ENCODE data around the gene EXOSC2.

EXOSC2 gene

DNA sequence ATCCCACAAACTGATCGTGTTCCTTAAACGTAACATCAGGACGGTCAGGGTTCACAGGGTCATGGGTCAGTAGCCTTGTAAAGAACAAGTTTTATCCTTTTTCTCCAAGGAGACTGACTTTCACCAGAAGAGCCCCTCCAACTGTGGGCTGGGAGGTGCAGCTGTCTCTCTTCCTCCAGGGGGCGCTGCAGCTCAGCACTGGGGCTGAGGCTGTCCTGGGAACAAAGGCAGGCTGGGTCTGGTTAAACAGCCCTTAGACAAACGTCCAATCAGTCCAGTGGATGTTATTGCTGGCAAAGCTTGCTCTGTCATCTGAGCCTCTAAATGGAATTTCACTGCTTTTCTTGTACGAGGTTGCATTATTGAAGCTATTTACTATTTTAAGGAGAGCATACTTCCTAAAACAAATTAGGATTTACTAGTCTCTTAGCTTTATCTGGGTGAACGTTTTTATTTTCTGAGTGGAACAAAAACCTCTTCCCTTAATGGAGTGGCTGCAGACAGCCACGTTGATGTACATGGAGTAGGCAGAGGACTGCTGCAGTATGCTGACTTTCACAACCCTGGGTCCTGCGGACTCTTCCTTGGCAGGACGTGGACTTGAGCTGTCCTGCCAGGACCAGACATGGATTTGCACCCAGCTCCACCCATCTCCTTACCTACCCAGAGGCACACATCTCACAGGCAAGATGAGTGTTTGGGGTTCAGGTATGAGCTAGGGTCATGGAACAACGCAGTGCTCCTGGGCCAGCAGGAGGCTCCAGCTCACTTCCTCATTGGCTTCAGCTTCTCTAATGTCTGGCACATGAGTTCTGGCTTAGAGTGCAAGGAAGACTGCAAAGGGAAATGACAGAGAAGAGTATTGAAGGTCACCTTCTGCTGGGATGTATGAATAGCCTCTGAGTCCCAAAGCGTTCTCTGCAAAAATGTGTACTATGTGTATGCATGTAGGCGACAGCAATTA is 7.8 kb downstream of the EXOSC2 start:
- DNase-seq, result peak; percentile 76

DNA sequence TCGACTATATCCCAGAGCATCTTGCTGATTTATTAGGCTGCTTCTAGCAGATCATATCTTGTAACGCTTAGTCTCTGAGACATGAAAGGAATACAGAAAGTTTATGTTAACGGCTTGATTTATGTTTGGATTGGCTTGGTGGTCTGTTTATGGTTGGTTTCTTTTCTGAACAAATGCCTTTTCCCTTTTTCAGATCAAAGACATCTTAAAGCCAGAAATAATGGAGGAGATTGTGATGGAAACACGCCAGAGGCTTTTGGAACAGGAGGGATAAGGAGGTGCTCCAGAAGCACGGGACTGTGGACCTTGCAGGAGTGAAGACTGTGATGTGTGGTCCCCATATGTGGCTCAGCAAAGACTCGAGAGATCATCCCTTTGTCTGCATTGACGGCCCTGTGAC is 9.9 kb downstream of the EXOSC2 start:
- DNase-seq, result no peak

DNA sequence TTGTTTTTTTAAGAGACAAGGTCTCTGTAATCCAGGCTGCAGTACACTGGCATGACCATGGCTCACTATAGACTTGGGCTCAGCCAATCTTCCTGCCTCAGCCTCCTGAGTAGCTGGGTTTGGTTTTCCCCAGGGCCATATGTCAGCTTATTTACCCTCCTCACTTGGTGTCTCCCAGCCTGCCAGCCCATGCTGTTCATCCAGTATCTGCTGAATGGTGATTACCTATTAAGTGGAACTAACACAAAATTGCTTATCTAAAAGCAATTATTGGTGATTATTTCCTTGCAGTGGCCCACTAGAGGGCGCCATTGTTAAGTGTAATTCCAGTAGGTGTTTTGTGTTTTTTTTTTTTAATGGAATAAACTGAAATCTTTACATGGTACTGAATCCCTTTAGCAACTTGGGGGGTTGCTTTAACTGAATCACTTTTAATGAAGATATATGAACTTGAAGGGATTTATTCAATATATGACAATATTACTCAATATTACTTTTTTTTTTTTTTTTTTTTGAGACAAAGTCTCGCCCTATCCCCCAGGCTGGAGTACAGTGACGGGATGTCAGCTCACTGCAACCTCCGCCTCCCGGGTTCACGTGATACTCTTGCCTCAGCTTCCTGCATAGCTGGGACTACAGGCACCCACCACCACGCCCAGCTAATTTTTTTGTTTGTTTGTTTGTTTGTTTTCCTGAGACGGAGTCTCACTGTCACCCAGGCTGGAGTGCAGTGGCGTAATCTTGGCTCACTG is 13.8 kb downstream of the EXOSC2 start:
- DNase-seq, result peak; percentile 73

DNA sequence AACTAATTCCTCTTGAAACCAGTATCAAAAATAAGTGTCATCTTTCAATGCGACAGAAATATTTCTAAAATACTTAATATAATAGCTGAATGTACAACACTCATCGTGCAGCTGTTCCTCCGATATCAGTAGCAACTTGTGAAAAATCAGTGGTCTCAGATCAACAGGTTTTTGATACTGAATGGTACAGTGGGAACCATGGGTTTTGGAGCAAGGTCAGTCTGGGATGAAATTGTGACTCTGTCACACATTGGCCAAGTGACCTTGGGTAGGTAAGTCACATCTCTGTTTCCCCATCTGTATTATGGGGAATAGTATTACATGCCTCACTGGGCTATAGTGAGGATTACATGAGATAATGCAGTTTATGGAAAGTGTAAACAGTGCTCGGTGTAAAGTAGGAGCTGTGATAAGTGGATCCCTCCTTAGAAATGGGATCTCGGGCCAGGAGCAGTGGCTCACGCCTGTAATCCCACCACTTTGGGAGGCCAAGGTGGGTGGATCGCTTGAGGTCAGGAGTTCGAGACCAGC is 17.3 kb downstream of the EXOSC2 start:
- DNase-seq, result no peak

DNA sequence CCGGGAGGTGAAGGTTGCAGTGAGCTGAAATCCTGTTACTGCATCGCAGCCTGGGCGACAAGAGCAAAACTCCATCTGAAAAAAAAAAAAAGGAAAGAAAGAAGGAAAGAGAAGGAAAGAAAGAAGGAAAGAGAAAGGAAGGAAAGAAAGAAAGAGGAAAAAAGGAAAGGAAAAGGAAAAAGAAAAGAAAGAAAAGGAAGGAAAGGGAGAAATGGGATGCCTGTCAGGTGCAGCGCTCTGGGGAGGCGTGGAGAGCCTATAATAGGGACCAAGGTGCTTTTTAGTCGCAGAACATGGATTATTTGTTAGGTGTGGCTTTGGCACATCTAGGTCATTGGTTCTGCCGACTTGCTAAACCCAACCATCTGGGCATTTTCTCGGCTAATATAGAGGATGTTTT is 17.9 kb downstream of the EXOSC2 start:
- DNase-seq, result no peak

DNA sequence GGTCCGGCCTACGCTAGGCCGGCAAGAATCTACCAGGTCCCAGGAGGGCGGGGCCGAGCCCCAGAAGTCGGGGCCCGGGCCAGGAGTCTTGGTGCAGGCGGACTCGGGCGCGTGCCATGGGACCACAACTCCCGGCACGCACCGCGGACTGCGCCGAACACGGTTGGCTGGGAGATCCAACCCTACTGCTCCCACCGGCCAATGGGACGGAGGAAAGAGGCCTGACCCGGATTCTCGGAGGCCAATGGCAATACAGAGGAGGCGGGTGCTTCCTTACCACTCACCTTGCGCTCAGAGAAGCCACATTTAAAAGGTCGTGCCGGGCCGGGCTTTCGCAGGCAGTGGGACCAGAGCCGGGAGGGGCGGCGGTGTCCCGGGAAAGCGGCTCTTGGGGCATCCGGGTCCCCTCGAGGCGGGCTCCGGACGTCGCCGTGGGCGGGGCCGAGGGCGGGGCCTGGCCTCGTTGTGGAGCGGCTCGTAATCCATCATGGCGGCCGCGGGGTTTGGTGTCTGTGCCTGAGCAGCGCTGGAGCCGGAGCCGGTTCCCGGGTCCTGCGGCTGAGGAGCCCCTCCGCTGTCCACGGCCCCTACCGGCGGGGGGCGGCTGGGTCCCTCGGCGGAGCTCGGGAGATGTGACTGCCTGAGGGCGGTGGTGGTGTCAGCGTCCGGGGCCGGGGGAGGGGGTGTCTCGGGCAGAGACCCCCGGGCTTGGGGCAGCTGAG is 19.1 kb downstream of the EXOSC2 start:
- DNase-seq, result peak; percentile 97

DNA sequence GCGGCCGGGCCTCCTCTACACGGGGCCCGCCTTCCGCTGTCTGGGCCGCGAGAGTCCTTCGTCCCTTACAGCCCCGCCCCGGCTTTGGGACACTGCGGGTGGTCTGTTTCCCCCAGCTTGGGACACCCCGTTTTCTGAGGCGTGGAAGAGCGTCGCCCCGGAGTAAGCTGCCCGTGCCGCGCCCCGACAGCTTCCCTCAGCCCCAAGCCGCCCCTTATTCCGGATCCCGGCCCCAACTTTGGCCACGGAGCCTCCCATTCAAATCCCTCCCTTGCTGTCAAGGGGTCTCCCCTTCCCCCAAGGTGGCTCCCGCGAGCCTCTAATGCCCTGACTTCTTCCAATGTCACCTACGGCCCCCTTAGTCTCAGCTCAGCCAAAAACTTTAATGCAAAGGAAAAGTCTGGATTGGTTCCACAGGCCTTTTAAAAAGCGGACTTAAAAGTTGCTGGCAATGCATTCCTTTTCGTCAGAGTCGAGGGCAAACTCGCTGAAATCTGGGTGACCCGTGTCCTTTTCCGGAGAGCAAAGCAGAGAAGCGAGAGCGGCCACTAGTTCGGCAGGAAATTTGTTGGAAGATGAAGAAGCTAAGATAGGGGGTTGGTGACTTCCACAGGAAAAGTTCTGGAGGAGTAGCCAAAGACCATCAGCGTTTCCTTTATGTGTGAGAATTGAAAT is 19.8 kb downstream of the EXOSC2 start:
- DNase-seq, result no peak

DNA sequence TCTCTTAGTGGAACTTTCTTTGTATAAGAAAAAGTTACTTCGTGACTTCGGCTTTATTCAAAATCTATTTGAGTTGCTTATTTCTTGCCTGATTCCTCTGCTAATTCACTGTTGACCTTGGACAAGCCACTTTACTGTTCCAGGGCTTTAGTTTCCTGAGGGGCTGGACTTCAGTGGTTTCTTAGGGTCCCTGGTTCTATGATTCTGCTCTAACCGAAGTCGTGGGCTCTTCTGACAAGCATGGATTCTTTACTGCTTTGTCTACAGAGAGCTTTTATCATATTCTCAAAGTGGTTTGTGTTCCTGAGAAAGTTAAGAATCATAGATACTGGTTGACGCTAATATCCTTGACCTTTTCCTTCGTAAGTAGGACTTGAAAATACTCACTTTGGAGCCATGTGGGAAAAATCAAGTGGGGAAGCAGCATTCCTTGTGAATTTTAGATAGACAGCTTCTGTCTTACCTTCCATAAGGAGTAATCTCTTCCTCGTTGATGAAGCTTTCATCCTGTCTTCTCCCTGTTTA is 21.1 kb downstream of the EXOSC2 start:
- DNase-seq, result no peak

DNA sequence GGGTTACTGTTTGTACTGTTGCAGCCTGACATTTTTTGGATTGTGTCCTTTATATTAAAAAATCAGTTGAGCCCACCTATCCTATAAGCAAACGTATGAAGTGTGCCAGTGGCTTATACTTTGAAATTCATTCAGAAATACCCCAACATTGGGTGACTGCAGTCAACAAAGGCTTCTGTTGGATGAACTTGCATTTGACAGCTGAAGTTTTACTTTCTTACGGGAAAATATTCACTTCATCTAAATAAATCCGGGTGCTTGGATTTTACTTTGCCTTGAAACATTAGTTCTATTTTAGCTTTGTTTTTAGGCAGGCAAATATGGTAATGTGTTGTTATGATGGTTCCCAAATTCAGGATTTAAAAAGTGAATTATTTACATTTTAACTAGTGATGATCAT is 21.7 kb downstream of the EXOSC2 start:
- no peak for DNase-seq

DNA sequence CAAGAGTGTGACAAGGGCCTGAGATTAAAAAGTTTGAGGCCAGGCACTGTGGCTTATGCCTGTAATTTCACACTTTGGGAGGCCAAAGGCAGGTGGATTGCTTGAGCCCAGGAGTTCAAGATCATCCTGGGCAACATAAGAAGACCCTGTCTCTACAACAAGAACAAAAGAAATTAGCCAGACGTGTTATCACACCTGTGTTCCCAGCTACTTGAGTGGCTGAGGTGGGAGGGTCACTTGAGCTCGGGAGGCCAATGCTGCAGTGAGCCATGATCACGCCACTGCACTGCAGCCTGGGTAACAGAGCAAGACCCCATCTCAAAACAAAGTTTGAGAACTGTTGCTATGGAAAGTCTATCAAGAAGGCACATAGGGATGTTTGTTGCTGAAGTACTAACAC is 25.0 kb downstream of the EXOSC2 start:
- no peak for DNase-seq

DNA sequence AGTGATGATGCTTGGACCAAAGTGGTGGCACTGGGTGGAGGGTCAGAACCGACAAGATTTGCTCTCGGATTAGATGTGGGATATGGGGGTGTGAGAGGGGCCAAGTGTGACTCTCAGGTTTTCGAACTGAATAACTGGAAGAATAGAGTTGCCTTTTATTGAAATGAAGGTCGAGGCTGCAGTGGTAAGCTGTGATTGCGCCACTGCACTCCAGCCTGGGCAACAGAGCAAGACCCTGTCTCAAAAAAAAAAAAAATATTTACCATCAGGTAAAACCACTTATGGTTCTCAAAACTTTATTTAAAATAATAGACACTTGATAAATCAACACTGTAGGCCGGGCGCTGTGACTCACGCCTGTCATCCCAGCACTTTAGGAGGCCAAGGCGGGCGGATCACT is 27.2 kb downstream of the EXOSC2 start:
- no peak for DNase-seq

DNA sequence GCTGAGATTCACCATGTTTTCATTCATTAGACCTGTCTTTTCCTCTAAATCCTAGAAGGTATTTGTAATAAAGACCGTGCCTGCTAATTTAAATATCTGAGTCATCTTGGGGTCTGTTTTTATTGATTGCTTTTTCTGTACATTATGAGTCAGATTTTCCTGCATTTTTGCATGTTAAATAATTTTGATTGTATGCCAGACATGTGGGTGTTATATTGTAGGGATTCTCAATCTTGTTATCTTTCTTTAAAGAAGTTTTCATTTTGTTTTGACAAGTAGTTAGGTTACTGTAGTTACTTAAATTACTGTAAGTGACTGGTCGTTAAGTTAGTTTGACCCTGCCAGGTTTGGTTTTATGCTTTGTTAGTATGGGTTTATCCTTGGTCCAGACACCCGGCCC is 35.1 kb downstream of the EXOSC2 start:
- no peak for DNase-seq

DNA sequence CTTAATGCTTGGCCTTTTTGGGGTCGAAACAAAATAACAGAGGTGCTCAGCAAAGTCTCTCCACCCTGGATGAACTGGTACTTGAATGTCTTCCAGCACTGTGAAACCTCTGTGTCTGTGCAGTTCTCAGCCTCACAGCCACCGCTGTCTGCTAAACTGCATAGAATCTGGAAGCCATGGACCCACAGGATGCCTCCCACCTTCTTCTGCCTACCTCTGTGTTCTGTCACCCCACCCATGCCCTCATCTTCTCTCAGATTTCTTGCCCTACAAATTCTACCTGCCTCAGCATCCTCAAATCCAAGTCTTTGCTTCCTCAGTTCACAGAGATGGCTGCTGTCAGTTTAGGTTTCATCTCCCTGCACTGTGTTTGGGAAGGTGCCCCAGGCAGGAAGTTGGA is 35.6 kb downstream of the EXOSC2 start:
- no peak for DNase-seq

DNA sequence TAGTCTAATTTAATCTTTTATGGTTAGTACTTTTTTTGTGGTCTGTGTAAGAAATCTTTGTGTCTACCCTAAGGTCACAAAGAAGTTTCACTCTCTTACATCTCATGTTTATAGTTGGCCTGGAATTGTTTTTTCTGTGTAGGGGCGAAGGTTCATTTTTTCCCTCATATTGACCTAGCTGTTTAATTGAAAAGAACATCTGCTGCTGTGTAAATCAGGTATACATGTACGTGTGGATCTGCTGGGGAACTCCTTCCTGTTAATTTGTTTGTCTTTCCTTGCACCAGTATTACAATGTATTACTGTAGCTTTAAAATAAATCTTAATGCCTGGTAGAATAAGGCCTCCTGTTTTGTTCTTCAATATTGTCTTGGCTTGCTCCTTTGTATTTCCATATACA is 37.8 kb downstream of the EXOSC2 start:
- peak; percentile 24 for DNase-seq

DNA sequence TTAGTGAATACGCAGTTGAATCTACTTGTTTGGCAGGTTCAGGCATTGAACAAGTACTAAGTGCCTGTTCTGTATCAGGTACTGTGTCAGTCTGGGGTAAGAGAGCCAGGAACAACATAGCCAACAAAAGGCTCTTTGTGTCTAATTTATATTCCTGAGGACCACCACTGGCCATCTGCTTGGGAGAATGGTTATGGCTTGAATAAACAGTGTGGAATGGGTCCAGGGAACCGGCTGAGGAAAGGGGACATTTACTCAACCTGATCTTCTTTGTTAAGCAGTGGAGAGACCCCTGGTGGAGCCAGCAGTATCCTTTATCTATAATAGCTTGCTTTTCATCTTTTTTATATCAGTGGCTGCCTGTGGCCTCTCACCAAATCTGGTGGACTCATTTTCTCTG is 38.6 kb downstream of the EXOSC2 start:
- DNase-seq, result peak; percentile 5

DNA sequence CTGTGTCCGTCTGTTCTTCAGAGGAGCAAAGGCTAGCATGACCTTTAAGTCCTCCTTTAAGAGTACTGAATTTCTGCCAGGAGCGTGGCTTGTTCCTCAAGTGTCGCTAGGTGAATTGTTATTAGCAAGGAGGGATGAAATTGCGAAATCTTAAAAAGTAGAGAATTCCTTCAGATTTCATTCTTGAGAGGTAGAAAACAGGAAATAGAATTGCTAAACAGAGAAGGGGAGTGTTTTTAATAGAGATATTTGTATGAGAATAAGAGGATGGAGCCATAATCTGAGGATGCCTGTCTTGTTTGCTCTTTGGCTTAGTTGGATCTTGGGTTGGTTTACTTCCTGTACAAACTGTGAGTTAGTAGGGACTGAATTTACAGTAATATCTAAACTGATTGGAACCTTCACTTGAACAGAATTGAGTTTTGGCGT is 39.2 kb downstream of the EXOSC2 start:
- DNase-seq, result no peak

DNA sequence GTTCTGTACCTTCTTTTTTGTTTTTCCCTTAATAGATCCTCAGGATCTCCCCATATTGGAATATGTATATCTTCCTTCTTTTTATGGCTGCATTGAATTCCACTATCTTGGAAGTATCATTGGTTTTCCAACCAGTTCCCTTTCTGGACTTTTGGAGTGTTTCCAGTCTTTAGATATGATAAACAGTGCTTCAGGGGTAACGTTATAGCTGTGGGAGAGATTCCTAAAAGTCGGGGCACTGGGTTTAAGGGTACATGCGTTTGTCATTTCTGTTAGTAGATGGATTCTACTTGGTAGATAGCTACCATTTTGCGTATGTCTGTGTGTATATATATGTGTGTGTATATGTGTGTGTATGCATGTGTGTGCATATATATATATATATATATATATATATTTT is 42.0 kb downstream of the EXOSC2 start:
- no peak for DNase-seq

DNA sequence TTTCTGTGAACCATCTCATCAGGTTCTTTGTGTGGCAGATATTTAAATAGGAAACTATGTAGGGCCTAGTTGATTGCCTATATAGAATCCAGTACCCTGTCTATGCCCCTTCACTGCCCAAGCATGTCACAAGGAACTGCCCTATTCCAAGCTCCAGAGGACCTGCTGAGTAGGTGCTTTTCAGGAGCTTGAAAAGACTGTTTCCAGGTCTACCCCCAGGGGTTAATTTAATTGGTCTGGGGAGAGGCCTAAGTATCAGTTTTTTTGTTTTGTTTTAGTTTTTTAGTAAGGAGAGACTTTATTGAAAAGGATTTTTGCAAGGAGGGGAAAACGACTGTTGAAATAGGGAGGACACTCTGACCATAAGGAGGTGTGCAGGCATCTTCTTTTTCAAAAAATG is 43.3 kb downstream of the EXOSC2 start:
- DNase-seq, result no peak

DNA sequence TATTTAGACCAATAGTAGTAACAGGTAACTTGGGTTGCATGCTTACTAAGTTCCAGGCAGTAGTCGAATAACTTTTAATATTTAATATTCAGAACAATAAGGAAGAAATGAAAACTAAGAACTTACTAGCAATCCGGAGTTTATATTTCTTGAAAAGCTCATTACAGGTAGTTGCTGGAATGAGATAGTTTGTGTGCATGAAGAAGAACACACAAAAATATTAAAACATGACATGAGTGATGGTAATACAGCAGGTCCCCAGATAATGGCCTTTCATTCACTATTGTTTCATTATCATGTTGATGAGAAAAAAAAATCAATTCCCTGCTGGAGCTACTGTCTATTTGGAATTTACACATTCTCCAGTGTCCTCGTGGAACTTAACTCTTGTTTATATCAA is 44.7 kb downstream of the EXOSC2 start:
- DNase-seq, result no peak

DNA sequence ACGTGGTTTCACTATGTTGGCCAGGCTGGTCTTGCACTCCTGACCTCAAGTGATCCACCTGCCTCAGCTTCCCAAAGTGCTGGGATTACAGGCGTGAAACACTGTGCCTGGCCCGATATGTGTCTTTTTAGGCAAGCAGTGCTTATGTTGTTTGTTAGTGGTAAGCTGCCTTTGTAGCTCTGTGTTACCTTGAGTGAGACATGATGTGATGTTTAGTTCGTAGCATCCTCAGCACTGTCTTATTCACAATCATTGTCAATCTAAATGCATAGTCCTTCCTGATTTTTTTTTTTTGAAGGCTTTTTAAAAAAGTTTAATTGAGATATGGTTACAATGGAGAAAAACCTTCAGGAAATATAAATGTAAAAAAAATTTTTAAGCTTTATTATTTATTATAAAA is 45.5 kb downstream of the EXOSC2 start:
- DNase-seq, result no peak

DNA sequence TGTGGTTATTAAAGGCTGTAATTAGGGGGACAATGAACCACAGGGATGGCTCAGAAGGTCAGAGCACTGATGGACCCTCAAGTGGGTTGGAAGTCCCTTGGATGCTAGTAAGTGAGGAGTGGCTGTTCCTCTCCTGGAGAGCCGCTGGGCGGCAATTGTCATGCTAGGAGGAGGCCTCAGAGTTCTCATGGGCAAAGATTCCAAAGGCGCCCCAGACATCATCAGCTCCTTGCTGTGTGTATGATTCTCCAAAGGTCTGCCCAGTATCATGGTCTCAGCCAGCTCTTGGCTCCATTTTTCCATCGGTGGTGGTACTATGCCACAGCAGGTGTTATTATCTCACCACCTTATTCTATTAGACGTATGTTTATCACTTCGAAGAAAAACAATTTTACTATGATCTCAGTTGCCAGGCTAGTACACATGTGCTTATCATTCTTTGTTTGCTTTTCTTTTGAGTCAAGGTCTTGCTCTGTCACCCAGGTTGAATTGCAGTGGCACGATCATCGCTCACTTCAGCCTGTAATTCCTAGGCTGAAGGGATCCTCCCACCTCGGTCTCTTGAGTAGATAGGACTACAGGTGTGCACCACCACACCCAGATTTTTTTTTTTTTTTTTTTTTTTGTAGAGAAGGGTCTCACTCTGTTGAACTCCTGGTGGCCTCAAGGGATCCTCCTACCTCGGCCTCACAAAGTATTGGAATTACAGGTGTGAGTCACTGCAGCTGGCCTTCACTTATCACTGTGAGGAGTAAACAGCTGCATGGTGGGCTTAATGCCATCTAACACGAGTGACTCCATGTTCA is 46.8 kb downstream of the EXOSC2 start:
- DNase-seq, result no peak

DNA sequence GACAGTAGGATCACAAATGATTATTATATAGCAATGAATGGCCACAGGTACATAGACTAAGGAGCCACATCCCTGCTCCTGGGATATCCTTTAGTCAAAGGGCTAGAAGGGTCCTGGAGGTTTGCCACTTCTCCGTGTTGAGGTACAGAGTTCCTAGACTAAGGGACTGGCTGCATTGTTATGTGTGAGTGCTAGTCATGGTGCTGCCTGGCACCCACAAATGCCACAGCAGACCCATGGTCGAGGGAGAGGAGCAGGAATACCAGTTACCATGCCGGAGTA is 47.4 kb downstream of the EXOSC2 start:
- no peak for DNase-seq
